ENCODE data around the gene INPP5D.

Gene INPP5D

GRCh38 chr2:233130024-233130423 lies 69.9 kb downstream of the INPP5D start:
- no peak overlapping the region for H3K27ac ChIP-seq (replicated peaks; ENCODE audit: low read length)
- H2BK120ac ChIP-seq (ENCODE audit: low read depth, low read length), result no peak overlapping the region
- no peak overlapping the region for H2AK5ac ChIP-seq (ENCODE audit: low read depth, low read length)
- H3K18ac ChIP-seq (ENCODE audit: low read length), result no peak overlapping the region
- no peak overlapping the region for H4K8ac ChIP-seq (ENCODE audit: low read depth, low read length)
- H3K23ac ChIP-seq (ENCODE audit: low read depth, low read length, poor library complexity), result no peak overlapping the region
- no peak overlapping the region for H2BK5ac ChIP-seq (ENCODE audit: low read length)
- no peak for DNase-seq (ENCODE audit: low spot score)
- H4K91ac ChIP-seq (ENCODE audit: low read depth, low read length, poor library complexity), result no peak overlapping the region
- no peaks in the 10 kb centered on the region for H3K79me1 ChIP-seq (ENCODE audit: low read depth, low read length)
- H3K4ac ChIP-seq (ENCODE audit: low read length), result no peak overlapping the region
- H2BK12ac ChIP-seq (ENCODE audit: low read length), result no peak overlapping the region
- H3K27me3 ChIP-seq (ENCODE audit: control insufficient read depth in 3 of 3, insufficient read depth in 3 of 3, low read depth in 1 of 3, low read length in 3 of 3), result peaks cover 0 to 11% (median 0%) of the 10 kb centered on the region in 3 experiments
- no peaks in the 10 kb centered on the region for H3K4me1 ChIP-seq (ENCODE audit: control insufficient read depth in 2 of 2, insufficient read depth in 1 of 2, low read depth in 1 of 2, low read length in 2 of 2)
- no peak overlapping the region for H3K9ac ChIP-seq (ENCODE audit: low read depth, low read length, poor library complexity)
- H3K4me3 ChIP-seq (ENCODE audit: low read length in 2 of 2), result no peak overlapping the region
- no peak overlapping the region for H3K14ac ChIP-seq (ENCODE audit: low read length)
- H3K4me2 ChIP-seq (ENCODE audit: insufficient read depth, low read length, poor library complexity, severe bottlenecking), result no peak overlapping the region
- no CpG with 5 or more reads among the region's 6 CpGs for WGBS, 2 donors (ENCODE audit: extremely low coverage in 2 of 2, insufficient read length in 2 of 2, insufficient replicate concordance in 1 of 2)
- H2AFZ ChIP-seq (ENCODE audit: low read length), result no peak overlapping the region
- H3K9me3 ChIP-seq (replicated peaks in 1 of 2; ENCODE audit: control insufficient read depth in 2 of 2, insufficient read depth in 1 of 2, low read depth in 1 of 2, low read length in 2 of 2), result peaks cover 0 to 3% of the 10 kb centered on the region in 2 donors
- H2BK15ac ChIP-seq (ENCODE audit: low read length), result no peak overlapping the region
- no peaks in the 10 kb centered on the region for H3K36me3 ChIP-seq (replicated peaks in 1 of 2; ENCODE audit: control insufficient read depth in 2 of 2, insufficient read depth in 2 of 2, low read length in 2 of 2)

GRCh38 chr2:233130481-233131020 lies 70.4 kb downstream of the INPP5D start:
- no peak overlapping the region for H3K9ac ChIP-seq (ENCODE audit: low read depth, low read length, poor library complexity)
- DNase-seq (ENCODE audit: low spot score), result no peak
- no peaks in the 10 kb centered on the region for H3K79me1 ChIP-seq (ENCODE audit: low read depth, low read length)
- peaks cover 0 to 3% of the 10 kb centered on the region in 2 donors for H3K9me3 ChIP-seq (replicated peaks in 1 of 2; ENCODE audit: control insufficient read depth in 2 of 2, insufficient read depth in 1 of 2, low read depth in 1 of 2, low read length in 2 of 2)
- no peak overlapping the region for H2BK15ac ChIP-seq (ENCODE audit: low read length)
- no peak overlapping the region for H2BK5ac ChIP-seq (ENCODE audit: low read length)
- no peak overlapping the region for H3K4me2 ChIP-seq (ENCODE audit: insufficient read depth, low read length, poor library complexity, severe bottlenecking)
- H3K4me1 ChIP-seq (ENCODE audit: control insufficient read depth in 2 of 2, insufficient read depth in 1 of 2, low read depth in 1 of 2, low read length in 2 of 2), result no peaks in the 10 kb centered on the region
- H4K91ac ChIP-seq (ENCODE audit: low read depth, low read length, poor library complexity), result no peak overlapping the region
- no peak overlapping the region for H3K4ac ChIP-seq (ENCODE audit: low read length)
- peak overlapping the region; percentile 5 for H3K27ac ChIP-seq (replicated peaks; ENCODE audit: low read length)
- H3K36me3 ChIP-seq (replicated peaks in 1 of 2; ENCODE audit: control insufficient read depth in 2 of 2, insufficient read depth in 2 of 2, low read length in 2 of 2), result no peaks in the 10 kb centered on the region
- H4K8ac ChIP-seq (ENCODE audit: low read depth, low read length), result no peak overlapping the region
- H3K27me3 ChIP-seq (ENCODE audit: control insufficient read depth in 3 of 3, insufficient read depth in 3 of 3, low read depth in 1 of 3, low read length in 3 of 3), result peaks cover 0 to 11% (median 0%) of the 10 kb centered on the region in 3 experiments
- WGBS, 2 donors (ENCODE audit: extremely low coverage in 2 of 2, insufficient read length in 2 of 2, insufficient replicate concordance in 1 of 2), result no CpG with 5 or more reads among the region's 7 CpGs
- H3K23ac ChIP-seq (ENCODE audit: low read depth, low read length, poor library complexity), result no peak overlapping the region
- H3K18ac ChIP-seq (ENCODE audit: low read length), result peak overlapping the region; percentile 45
- H3K14ac ChIP-seq (ENCODE audit: low read length), result no peak overlapping the region
- H2AFZ ChIP-seq (ENCODE audit: low read length), result no peak overlapping the region
- no peak overlapping the region for H2AK5ac ChIP-seq (ENCODE audit: low read depth, low read length)
- H3K4me3 ChIP-seq (ENCODE audit: low read length in 2 of 2), result no peak overlapping the region
- H2BK120ac ChIP-seq (ENCODE audit: low read depth, low read length), result no peak overlapping the region
- H2BK12ac ChIP-seq (ENCODE audit: low read length), result no peak overlapping the region

GRCh38 chr2:233131936-233132720 lies 72.0 kb downstream of the INPP5D start:
- Histone ChIP-seq H3K27ac (replicated peaks; ENCODE audit: low read length) (no peak overlapping the region), H3K14ac (ENCODE audit: low read length) (no peak overlapping the region), H3K4me1 (ENCODE audit: control insufficient read depth in 2 of 2, insufficient read depth in 1 of 2, low read depth in 1 of 2, low read length in 2 of 2) (no peaks in the 10 kb centered on the region), H3K9ac (ENCODE audit: low read depth, low read length, poor library complexity) (no peak overlapping the region), H2AK5ac (ENCODE audit: low read depth, low read length) (no peak overlapping the region), H3K23ac (ENCODE audit: low read depth, low read length, poor library complexity) (no peak overlapping the region), H3K9me3 (replicated peaks in 1 of 2; ENCODE audit: control insufficient read depth in 2 of 2, insufficient read depth in 1 of 2, low read depth in 1 of 2, low read length in 2 of 2) (peaks cover 0 to 3% of the 10 kb centered on the region in 2 donors), H2BK120ac (ENCODE audit: low read depth, low read length) (no peak overlapping the region), H2AFZ (ENCODE audit: low read length) (no peak overlapping the region), H3K18ac (ENCODE audit: low read length) (no peak overlapping the region), H4K91ac (ENCODE audit: low read depth, low read length, poor library complexity) (no peak overlapping the region), H2BK12ac (ENCODE audit: low read length) (no peak overlapping the region), H2BK15ac (ENCODE audit: low read length) (no peak overlapping the region), H4K8ac (ENCODE audit: low read depth, low read length) (no peak overlapping the region), H3K36me3 (replicated peaks in 1 of 2; ENCODE audit: control insufficient read depth in 2 of 2, insufficient read depth in 2 of 2, low read length in 2 of 2) (no peaks in the 10 kb centered on the region), H3K27me3 (ENCODE audit: control insufficient read depth in 3 of 3, insufficient read depth in 3 of 3, low read depth in 1 of 3, low read length in 3 of 3) (peaks cover 0 to 7% (median 0%) of the 10 kb centered on the region in 3 experiments), H3K79me1 (ENCODE audit: low read depth, low read length) (no peaks in the 10 kb centered on the region), H3K4me3 (ENCODE audit: low read length in 2 of 2) (no peak overlapping the region), H2BK5ac (ENCODE audit: low read length) (no peak overlapping the region), H3K4me2 (ENCODE audit: insufficient read depth, low read length, poor library complexity, severe bottlenecking) (no peak overlapping the region), H3K4ac (ENCODE audit: low read length) (no peak overlapping the region)
- DNase-seq (ENCODE audit: low spot score), result no peak
- WGBS, 2 donors (ENCODE audit: extremely low coverage in 2 of 2, insufficient read length in 2 of 2, insufficient replicate concordance in 1 of 2), result no CpG with 5 or more reads among the region's 9 CpGs

GRCh38 chr2:233133239-233133638 lies 73.1 kb downstream of the INPP5D start:
- DNase-seq (ENCODE audit: low spot score), result no peak
- H3K9me3 ChIP-seq (replicated peaks in 1 of 2; ENCODE audit: control insufficient read depth in 2 of 2, insufficient read depth in 1 of 2, low read depth in 1 of 2, low read length in 2 of 2), result peaks cover 0 to 3% of the 10 kb centered on the region in 2 donors
- no peak overlapping the region for H3K27ac ChIP-seq (replicated peaks; ENCODE audit: low read length)
- H3K4me3 ChIP-seq (ENCODE audit: low read length in 2 of 2), result no peak overlapping the region
- peaks cover 0 to 7% (median 0%) of the 10 kb centered on the region in 3 experiments for H3K27me3 ChIP-seq (ENCODE audit: control insufficient read depth in 3 of 3, insufficient read depth in 3 of 3, low read depth in 1 of 3, low read length in 3 of 3)
- no peak overlapping the region for H2BK5ac ChIP-seq (ENCODE audit: low read length)
- no peaks in the 10 kb centered on the region for H3K36me3 ChIP-seq (replicated peaks in 1 of 2; ENCODE audit: control insufficient read depth in 2 of 2, insufficient read depth in 2 of 2, low read length in 2 of 2)
- no peak overlapping the region for H2AK5ac ChIP-seq (ENCODE audit: low read depth, low read length)
- H2BK12ac ChIP-seq (ENCODE audit: low read length), result no peak overlapping the region
- no peak overlapping the region for H2BK120ac ChIP-seq (ENCODE audit: low read depth, low read length)
- no peak overlapping the region for H3K4ac ChIP-seq (ENCODE audit: low read length)
- H3K4me2 ChIP-seq (ENCODE audit: insufficient read depth, low read length, poor library complexity, severe bottlenecking), result no peak overlapping the region
- H2BK15ac ChIP-seq (ENCODE audit: low read length), result peak overlapping the region; percentile 35
- no peaks in the 10 kb centered on the region for H3K4me1 ChIP-seq (ENCODE audit: control insufficient read depth in 2 of 2, insufficient read depth in 1 of 2, low read depth in 1 of 2, low read length in 2 of 2)
- no peaks in the 10 kb centered on the region for H3K79me1 ChIP-seq (ENCODE audit: low read depth, low read length)
- H4K91ac ChIP-seq (ENCODE audit: low read depth, low read length, poor library complexity), result no peak overlapping the region
- no peak overlapping the region for H3K14ac ChIP-seq (ENCODE audit: low read length)
- no peak overlapping the region for H2AFZ ChIP-seq (ENCODE audit: low read length)
- no peak overlapping the region for H3K18ac ChIP-seq (ENCODE audit: low read length)
- no CpG with 5 or more reads among the region's 1 CpG for WGBS, 2 donors (ENCODE audit: extremely low coverage in 2 of 2, insufficient read length in 2 of 2, insufficient replicate concordance in 1 of 2)
- no peak overlapping the region for H3K9ac ChIP-seq (ENCODE audit: low read depth, low read length, poor library complexity)
- H3K23ac ChIP-seq (ENCODE audit: low read depth, low read length, poor library complexity), result no peak overlapping the region
- no peak overlapping the region for H4K8ac ChIP-seq (ENCODE audit: low read depth, low read length)

All from neuronal stem cell (in vitro differentiated cells).